PC-3 (cell line): ENCODE data around the gene BCL11B. TPM values are rescaled to one million over a fixed set of nuclear protein-coding genes. Genes with fewer than 3 reads are reported as not detected.

Source experiments
- ATAC-seq: fragments of 200-7000 bp; cut with Tn5 transposase; 2 replicates; pipeline ENCODE4 v1.9.1; 2020; ENCODE audit warnings: mild to moderate bottlenecking, moderate library complexity
- BruUV-seq: library from RNA; stranded (reverse); fragments of 400-500 nt; replicated peaks from 2 replicates; lab custom pipeline; 2021; lab: Mats Ljungman, UMichigan
- CTCF ChIA-PET: fragments of 300-600 bp; sonication (Branson Sonifier 250); formaldehyde crosslinking; loops from one replicate; lab custom pipeline; 2022; ENCODE audit warnings: antibody characterized with exemption; lab: Charles Lee
- POLR2A ChIA-PET: fragments of 300-600 bp; sonication (Branson Sonifier 250); formaldehyde crosslinking; loops from one replicate; lab custom pipeline; 2022; ENCODE audit warnings: antibody characterized with exemption; ENCODE audit not compliant: unreplicated experiment; lab: Charles Lee
- DNase-seq: peaks from one replicate; pipeline ENCODE4 v3.0.0-alpha.2; 2015
- H2AFZ ChIP-seq: fragments of 300-600 bp; sonication (generic); 2 replicates; pipeline ENCODE4 v1.6.0; 2016; ENCODE audit warnings: antibody characterized with exemption, low read length
- H3F3A ChIP-seq: fragments of 300-600 bp; sonication (generic); one replicate; pipeline ENCODE4 v1.6.0; 2017; ENCODE audit warnings: antibody characterized with exemption, low read length, control low read depth, mild to moderate bottlenecking; ENCODE audit not compliant: unreplicated experiment
- H3K27ac ChIP-seq: fragments of 300-600 bp; sonication (generic); 2 replicates; pipeline ENCODE4 v1.5.1; 2016; ENCODE audit warnings: mild to moderate bottlenecking, low read length
- H3K27me3 ChIP-seq: fragments of 300-600 bp; sonication (generic); 2 replicates; pipeline ENCODE4 v1.6.1; 2016; ENCODE audit warnings: low read length, mixed read lengths
- H3K36me3 ChIP-seq: fragments of 300-600 bp; sonication (generic); 2 replicates; pipeline ENCODE4 v1.6.1; 2016; ENCODE audit warnings: low read depth, mixed run types, low read length, mixed read lengths
- H3K4me1 ChIP-seq: fragments of 300-600 bp; sonication (generic); 2 replicates; pipeline ENCODE4 v1.5.1; 2016; ENCODE audit warnings: low read length; ENCODE audit not compliant: insufficient read depth
- H3K4me2 ChIP-seq: fragments of 300-600 bp; sonication (generic); 2 replicates; pipeline ENCODE4 v1.6.0; 2016; ENCODE audit warnings: low read length
- H3K4me3 ChIP-seq: fragments of 300-600 bp; sonication (generic); 2 replicates; pipeline ENCODE4 v1.5.1; 2016; ENCODE audit warnings: mild to moderate bottlenecking, low read length, mixed read lengths
- H3K79me2 ChIP-seq: fragments of 300-600 bp; sonication (generic); 2 replicates; pipeline ENCODE4 v1.6.1; 2017; ENCODE audit warnings: low read length, mixed read lengths
- H3K9ac ChIP-seq: fragments of 300-600 bp; sonication (generic); 2 replicates; pipeline ENCODE4 v1.6.0; 2016; ENCODE audit warnings: mild to moderate bottlenecking, low read length
- H3K9me2 ChIP-seq: fragments of 300-600 bp; sonication (generic); replicated peaks from 2 replicates; pipeline ENCODE4 v1.6.1; 2016; ENCODE audit warnings: mixed run types, low read length, mixed read lengths
- H3K9me3 ChIP-seq: fragments of 300-600 bp; sonication (generic); 2 replicates; pipeline ENCODE4 v1.6.1; 2016; ENCODE audit warnings: low read length, mixed read lengths
- H4K20me1 ChIP-seq: fragments of 300-600 bp; sonication (generic); 2 replicates; pipeline ENCODE4 v1.6.1; 2016; ENCODE audit warnings: low read length, mixed read lengths
- EZH2 ChIP-seq: fragments of 300-600 bp; sonication (generic); IDR thresholded peaks from one replicate; pipeline ENCODE4 v1.6.1; 2017; ENCODE audit warnings: antibody characterized with exemption, mild to moderate bottlenecking, low read length; ENCODE audit not compliant: unreplicated experiment
- EZH2phosphoT487 ChIP-seq: fragments of 300-600 bp; sonication (generic); IDR thresholded peaks from 2 replicates; pipeline ENCODE4 v1.6.1; 2018; ENCODE audit warnings: mild to moderate bottlenecking, antibody characterized with exemption, low read length, borderline replicate concordance
- intact Hi-C: fragments of 100-400 bp; cut with micrococcal nuclease; formaldehyde crosslinking; loops from 2 replicates; pipeline ENCODE4 v1.9.0; 2023
- total RNA-seq: library from RNA; depleted of rRNA; stranded (reverse); fragments of >200 nt; gene quantifications from 2 replicates; pipeline ENCODE4 v1.2.3, GENCODE V29; 2014
- TF ChIP-seq, protein P1 (sequence below): fragments of 300-600 bp; sonication (generic); conservative IDR thresholded peaks from 2 replicates; pipeline ENCODE4 v1.5.1; 2017; ENCODE audit warnings: antibody characterized with exemption, low read depth, mild to moderate bottlenecking, low read length

Gene BCL11B
- total RNA-seq, 1 experiment from 2014 or later = 0.73 TPM

DNA sequence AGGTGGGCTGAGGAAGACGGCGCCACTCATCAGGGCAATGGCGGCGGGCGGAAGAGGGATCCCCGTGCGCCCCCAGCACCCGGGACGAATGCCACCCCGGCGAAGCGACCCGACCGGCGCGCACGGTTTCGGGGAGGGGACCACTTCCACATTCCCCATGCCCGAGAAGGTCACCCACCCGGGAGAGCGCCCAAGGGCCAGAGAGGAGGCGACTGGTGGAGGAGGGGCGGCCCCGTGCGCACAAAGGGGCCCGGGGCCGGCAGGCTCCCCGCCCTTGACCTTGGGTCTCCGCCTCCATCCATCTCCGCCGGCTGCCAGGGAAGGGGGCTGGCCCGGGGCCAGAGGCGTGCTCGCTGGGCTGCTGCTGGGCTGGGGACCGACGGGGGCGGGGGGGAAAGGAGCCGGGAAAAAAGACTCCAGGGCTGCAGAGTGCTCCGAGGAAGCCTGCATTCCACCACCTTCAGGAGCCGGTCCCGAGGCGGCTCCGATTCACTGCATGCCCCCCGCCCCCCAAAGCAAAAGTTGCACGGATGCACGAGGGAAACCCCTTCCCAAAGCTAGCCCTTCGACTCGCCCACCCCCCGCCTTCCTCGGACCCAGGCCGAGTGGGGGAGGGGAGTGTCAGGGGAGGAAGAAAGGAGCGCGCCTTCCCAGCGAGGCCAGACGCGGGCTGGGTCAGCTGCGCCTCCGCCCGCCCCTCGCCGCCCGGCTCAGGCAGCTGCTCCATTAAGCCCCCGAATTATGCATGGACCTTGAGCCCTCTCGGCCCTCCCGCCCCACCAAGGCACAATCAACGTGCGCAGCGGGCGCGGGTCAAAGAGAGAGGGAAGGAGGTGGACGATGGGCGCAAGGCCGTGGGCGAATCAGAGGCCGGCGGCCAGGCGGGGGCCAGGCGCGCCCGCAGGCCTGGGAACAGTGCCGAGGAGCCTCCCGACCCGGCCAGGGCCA lies 26.2 kb downstream of the BCL11B start:
- no peak overlapping the region for H3K4me3 ChIP-seq
- H3K27me3 ChIP-seq = peaks cover 84% of the 10 kb centered on the region
- no peaks in the 10 kb centered on the region for H3K4me1 ChIP-seq
- no peak overlapping the region for H3K27ac ChIP-seq
- BruUV-seq = no TSS peak
- no peaks in the 10 kb centered on the region for H3K9me3 ChIP-seq
- no peaks in the 10 kb centered on the region for H3K36me3 ChIP-seq
- ChIA-PET POLR2A (no interaction called here), CTCF (no interaction called here)
- H3K9me2 ChIP-seq = no peaks in the 10 kb centered on the region
- intact Hi-C loops = no loop called here
- H3K4me2 ChIP-seq = no peak overlapping the region
- H3K79me2 ChIP-seq = no peaks in the 10 kb centered on the region
- ATAC-seq (no peak), DNase-seq (no peak)
- H3K9ac ChIP-seq = no peak overlapping the region
- no peak overlapping the region for H2AFZ ChIP-seq
- H4K20me1 ChIP-seq = no peaks in the 10 kb centered on the region
- TF ChIP-seq, protein P1, sequence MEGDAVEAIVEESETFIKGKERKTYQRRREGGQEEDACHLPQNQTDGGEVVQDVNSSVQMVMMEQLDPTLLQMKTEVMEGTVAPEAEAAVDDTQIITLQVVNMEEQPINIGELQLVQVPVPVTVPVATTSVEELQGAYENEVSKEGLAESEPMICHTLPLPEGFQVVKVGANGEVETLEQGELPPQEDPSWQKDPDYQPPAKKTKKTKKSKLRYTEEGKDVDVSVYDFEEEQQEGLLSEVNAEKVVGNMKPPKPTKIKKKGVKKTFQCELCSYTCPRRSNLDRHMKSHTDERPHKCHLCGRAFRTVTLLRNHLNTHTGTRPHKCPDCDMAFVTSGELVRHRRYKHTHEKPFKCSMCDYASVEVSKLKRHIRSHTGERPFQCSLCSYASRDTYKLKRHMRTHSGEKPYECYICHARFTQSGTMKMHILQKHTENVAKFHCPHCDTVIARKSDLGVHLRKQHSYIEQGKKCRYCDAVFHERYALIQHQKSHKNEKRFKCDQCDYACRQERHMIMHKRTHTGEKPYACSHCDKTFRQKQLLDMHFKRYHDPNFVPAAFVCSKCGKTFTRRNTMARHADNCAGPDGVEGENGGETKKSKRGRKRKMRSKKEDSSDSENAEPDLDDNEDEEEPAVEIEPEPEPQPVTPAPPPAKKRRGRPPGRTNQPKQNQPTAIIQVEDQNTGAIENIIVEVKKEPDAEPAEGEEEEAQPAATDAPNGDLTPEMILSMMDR = no peak
- no peak for TF ChIP-seq EZH2phosphoT487
- TF ChIP-seq EZH2 = no peak
- H3F3A ChIP-seq = no peaks in the 10 kb centered on the region

DNA sequence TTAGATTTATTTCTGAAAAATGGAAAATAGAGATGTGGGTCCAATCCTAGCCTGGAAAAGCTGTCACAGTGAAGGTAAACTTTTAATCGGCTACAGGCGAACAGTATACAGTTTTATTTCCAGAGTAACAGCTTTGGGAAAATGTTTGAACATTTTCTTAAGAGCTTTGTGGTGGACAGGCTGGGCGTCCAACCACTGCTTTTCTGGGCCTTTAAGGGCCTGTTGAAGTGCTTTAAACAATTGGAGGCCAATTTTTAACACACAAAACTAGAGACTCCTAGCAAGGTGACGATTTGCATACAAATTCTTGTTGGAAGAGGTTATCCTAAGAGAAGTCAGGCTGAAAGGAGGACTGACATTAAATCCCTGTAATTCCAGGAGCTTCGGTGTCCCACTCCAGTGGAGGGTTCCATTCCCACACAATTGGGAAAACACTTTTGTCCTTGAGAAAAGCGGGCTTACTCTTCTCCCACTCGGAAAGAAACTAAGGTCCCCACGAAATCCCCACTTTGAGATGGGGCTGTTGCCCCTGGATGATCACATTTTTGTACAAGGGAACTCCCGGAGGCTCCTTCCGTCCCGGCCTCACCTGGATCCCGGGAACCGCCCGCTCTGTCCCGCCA lies 26.9 kb downstream of the BCL11B start:
- TF ChIP-seq, protein P1 = no peak
- TF ChIP-seq EZH2 (no peak), EZH2phosphoT487 (no peak)
- no peaks in the 10 kb centered on the region for H3K9me2 ChIP-seq
- no peak overlapping the region for H3K27ac ChIP-seq
- H3K9me3 ChIP-seq = no peaks in the 10 kb centered on the region
- no peaks in the 10 kb centered on the region for H3K36me3 ChIP-seq
- no peak overlapping the region for H3K4me2 ChIP-seq
- no peaks in the 10 kb centered on the region for H3F3A ChIP-seq
- ChIA-PET POLR2A (no interaction called here), CTCF (no interaction called here)
- no peaks in the 10 kb centered on the region for H3K4me1 ChIP-seq
- no peak overlapping the region for H3K9ac ChIP-seq
- intact Hi-C loops = no loop called here
- no TSS peak for BruUV-seq
- no peaks in the 10 kb centered on the region for H4K20me1 ChIP-seq
- ATAC-seq (no peak), DNase-seq (no peak)
- no peak overlapping the region for H3K4me3 ChIP-seq
- H2AFZ ChIP-seq = no peak overlapping the region
- H3K79me2 ChIP-seq = no peaks in the 10 kb centered on the region
- H3K27me3 ChIP-seq = peaks cover 91% of the 10 kb centered on the region
